HepG2 (cell line): ENCODE data around the gene GJB1.

ENCODE experiments used
- CHD2 ChIP-seq: IDR thresholded peaks from 2 replicates; pipeline ENCODE4 v1.6.1; 2011; ENCODE audit warnings: low read depth, low read length, improper control_type of control experiment
- EP300 ChIP-seq, 3 experiments: sonication (generic) in 1 of 3; formaldehyde crosslinking in 1 of 3; IDR thresholded peaks; 2 replicates each; pipeline versions ENCODE4 v1.5.1 to v1.6.1; 2011 to 2020; ENCODE audit warnings: low read depth in 2 of 3, low read length in 2 of 3, borderline replicate concordance in 1 of 3, improper control_type of control experiment in 1 of 3, mild to moderate bottlenecking in 1 of 3, missing genetic modification reagents in 1 of 3, moderate library complexity in 1 of 3
- JUND ChIP-seq: sonication (generic); formaldehyde crosslinking; IDR thresholded peaks from 2 replicates; pipeline ENCODE4 v1.8.0; 2022; ENCODE audit warnings: mild to moderate bottlenecking, missing genetic modification reagents
- SP4 ChIP-seq: sonication (generic); formaldehyde crosslinking; IDR thresholded peaks from 2 replicates; pipeline ENCODE4 v1.8.1; 2023; ENCODE audit warnings: mild to moderate bottlenecking, missing genetic modification reagents
- ZNF543 ChIP-seq: sonication (generic); formaldehyde crosslinking; IDR thresholded peaks from 2 replicates; pipeline ENCODE4 v1.4.0; 2020; ENCODE audit warnings: mild to moderate bottlenecking, missing genetic modification reagents
- ZSCAN29 ChIP-seq: sonication (generic); formaldehyde crosslinking; conservative IDR thresholded peaks from 2 replicates; pipeline ENCODE4 v1.4.0; 2020; ENCODE audit warnings: mild to moderate bottlenecking, missing genetic modification reagents

GRCh38 chrX:71244359-71245128 is 21.5 kb downstream of the GJB1 start:
- TF ChIP-seq SP4 (CRISPR knock-in tag), result no peak
- no peak for TF ChIP-seq JUND (CRISPR knock-in tag)
- no peak for TF ChIP-seq CHD2
- no peak for TF ChIP-seq ZSCAN29 (CRISPR knock-in tag)
- TF ChIP-seq EP300 (IDR thresholded peaks at IDR 0.05; ENCODE audit: low read depth in 2 of 2, low read length in 2 of 2), result no peak
- no peak for TF ChIP-seq EP300 (CRISPR knock-in tag; IDR thresholded peaks at IDR 0.05; ENCODE audit: borderline replicate concordance)
- no peak for TF ChIP-seq ZNF543
